ENCODE data around the gene TNFRSF19.

GRCh38 chr13:23696610-23697009 is 126.4 kb downstream of the TNFRSF19 start:
- TF ChIP-seq POLR2A (IDR thresholded peaks at IDR 0.05) (no peak), CTCF (IDR thresholded peaks at IDR 0.05) (no peak)

All from testis (tissue), 2 donors.